ENCODE data around the gene PLEKHA6.

- no peak for TF ChIP-seq CTCF (IDR thresholded peaks at IDR 0.05; ENCODE audit: poor library complexity, severe bottlenecking)
- TF ChIP-seq EZH2 (IDR thresholded peaks at IDR 0.05; ENCODE audit: borderline replicate concordance, insufficient read depth, low read length, poor library complexity, severe bottlenecking) = no peak
Observed at GRCh38 chr1:204278251-204278650, 81.5 kb downstream of the PLEKHA6 start.

All from neural cell (in vitro differentiated cells).